Measurements from ENCODE around the gene TENT4B. TPM values are rescaled to one million over a fixed set of nuclear protein-coding genes. Genes with fewer than 3 reads are reported as not detected.
"Not testable (repeated sequence)": the region's sequence is repeated elsewhere in the genome, so short reads cannot be mapped to it uniquely, and the experiment has no call there.

The TENT4B gene
- total RNA-seq, 4 donors from 2014 or later = 10.7 to 30.5 (median 24.7) TPM

- H3K27me3 ChIP-seq = no peaks in the 10 kb centered on the region
- DNase-seq = peak in 2 of 3 donors; percentile 22 to 40
- no peak for TF ChIP-seq CTCF (IDR thresholded peaks at IDR 0.05)
- H3K27ac ChIP-seq = peak overlapping the region in 2 of 4 donors; percentile 69 to 71
- no peaks in the 10 kb centered on the region for H3K36me3 ChIP-seq
- H3K4me3 ChIP-seq = no peak overlapping the region
- H3K9me3 ChIP-seq = no peaks in the 10 kb centered on the region
- H3K4me1 ChIP-seq = peaks cover 0 to 11% (median 0%) of the 10 kb centered on the region in 4 donors
These were observed 31.2 kb upstream of the TENT4B start for GRCh38 chr16:50121721-50122445.

GRCh38 chr16:50123417-50123816 is 29.7 kb upstream of the TENT4B start:
- Histone ChIP-seq H3K9me3 (no peaks in the 10 kb centered on the region), H3K4me1 (peaks cover 0 to 11% (median 0%) of the 10 kb centered on the region in 4 donors), H3K27ac (no peak overlapping the region), H3K36me3 (no peaks in the 10 kb centered on the region), H3K4me3 (no peak overlapping the region), H3K27me3 (no peaks in the 10 kb centered on the region)
- TF ChIP-seq POLR2A (IDR thresholded peaks at IDR 0.05) (no peak), CTCF (IDR thresholded peaks at IDR 0.05) (no peak)
- no peak for DNase-seq

- no peak overlapping the region for H3K4me3 ChIP-seq
- H3K36me3 ChIP-seq = no peaks in the 10 kb centered on the region
- peaks cover 0 to 11% (median 0%) of the 10 kb centered on the region in 4 donors for H3K4me1 ChIP-seq
- H3K27me3 ChIP-seq = no peaks in the 10 kb centered on the region
- TF ChIP-seq CTCF (IDR thresholded peaks at IDR 0.05) (no peak), POLR2A (IDR thresholded peaks at IDR 0.05) (no peak)
- no peaks in the 10 kb centered on the region for H3K9me3 ChIP-seq
- DNase-seq = no peak
- H3K27ac ChIP-seq = no peak overlapping the region
These were observed 28.3 kb upstream of the TENT4B start for GRCh38 chr16:50124769-50125168.

- Histone ChIP-seq H3K36me3 (no peaks in the 10 kb centered on the region), H3K4me3 (no peak overlapping the region), H3K9me3 (no peaks in the 10 kb centered on the region), H3K4me1 (peaks cover 0 to 8% (median 0%) of the 10 kb centered on the region in 4 donors), H3K27ac (no peak overlapping the region), H3K27me3 (no peaks in the 10 kb centered on the region)
- no peak for TF ChIP-seq CTCF (IDR thresholded peaks at IDR 0.05)
- TF ChIP-seq POLR2A (IDR thresholded peaks at IDR 0.05) = no peak
- no peak for DNase-seq
These were observed 26.9 kb upstream of the TENT4B start for GRCh38 chr16:50126183-50126582.

GRCh38 chr16:50132571-50132970 is 20.5 kb upstream of the TENT4B start:
- H3K9me3 ChIP-seq, H3K27ac ChIP-seq, H3K4me1 ChIP-seq, H3K27me3 ChIP-seq, H3K4me3 ChIP-seq, H3K36me3 ChIP-seq: not testable (repeated sequence)
- peak in 2 of 3 donors; percentile 59 to 60 for DNase-seq

GRCh38 chr16:50133214-50133613 is 19.9 kb upstream of the TENT4B start:
- H3K4me3 ChIP-seq = no peak overlapping the region
- TF ChIP-seq CTCF (IDR thresholded peaks at IDR 0.05) = no peak
- H3K4me1 ChIP-seq = no peaks in the 10 kb centered on the region
- DNase-seq = no peak
- H3K27me3 ChIP-seq = no peaks in the 10 kb centered on the region
- H3K36me3 ChIP-seq = no peaks in the 10 kb centered on the region
- H3K27ac ChIP-seq = no peak overlapping the region
- no peaks in the 10 kb centered on the region for H3K9me3 ChIP-seq

Measured in Peyer's patch (tissue), 4 donors.